Loucy (cell line): ENCODE data around the gene DIPK1A.

Experiments used
- CTCF ChIP-seq: fragments of 200-600 bp; sonication (generic); conservative IDR thresholded peaks from 2 replicates; pipeline ENCODE4 v1.5.1; 2014; ENCODE audit warnings: mild to moderate bottlenecking, antibody characterized with exemption, low read length
- EZH2phosphoT487 ChIP-seq: fragments of 200-600 bp; IDR thresholded peaks from 2 replicates; pipeline ENCODE4 v1.6.1; 2018; ENCODE audit warnings: antibody characterized with exemption, mild to moderate bottlenecking, moderate library complexity, borderline replicate concordance

- TF ChIP-seq CTCF (no peak), EZH2phosphoT487 (no peak)
These were observed 8.5 kb downstream of the DIPK1A start for GRCh38 chr1:92952714-92953113.
